Caco-2 (cell line): ENCODE data around the gene BAZ2A. TPM values are rescaled to one million over a fixed set of nuclear protein-coding genes. Genes with fewer than 3 reads are reported as not detected.

Source experiments
- BruUV-seq: library from RNA; stranded (reverse); fragments of 400-500 nt; replicated peaks from 2 replicates; lab custom pipeline; 2021; lab: Mats Ljungman, UMichigan
- CTCF ChIA-PET: fragments of 300-600 bp; sonication (Branson Sonifier 250); formaldehyde crosslinking; loops from one replicate; lab custom pipeline; 2022; ENCODE audit warnings: antibody characterized with exemption; lab: Charles Lee
- POLR2A ChIA-PET: fragments of 300-600 bp; sonication (Branson Sonifier 250); formaldehyde crosslinking; loops from one replicate; lab custom pipeline; 2022; ENCODE audit warnings: antibody characterized with exemption; lab: Charles Lee
- DNase-seq, 2 experiments: peaks; one replicate each; pipeline versions ENCODE4 v3.0.0 to v3.0.0-alpha.2; 2020 to 2022
- H3K27me3 ChIP-seq: replicated peaks from 2 replicates; pipeline ENCODE4 v1.6.0; 2011; ENCODE audit warnings: low read length; ENCODE audit not compliant: control insufficient read depth, insufficient read depth
- H3K36me3 ChIP-seq: 2 replicates; pipeline ENCODE4 v1.5.1; 2011; ENCODE audit warnings: low read length; ENCODE audit not compliant: control insufficient read depth, insufficient read depth
- H3K4me1 ChIP-seq: fragments of 250-450 bp; sonication (Bioruptor Pico); 2 replicates; pipeline ENCODE4 v1.5.1; 2020; ENCODE audit warnings: mild to moderate bottlenecking
- H3K4me3 ChIP-seq: 2 replicates; pipeline ENCODE4 v1.5.1; 2011; ENCODE audit warnings: low read depth, mild to moderate bottlenecking, control low read depth, low read length
- H3K9me3 ChIP-seq: fragments of 250-450 bp; sonication (Bioruptor Pico); 2 replicates; pipeline ENCODE4 v1.5.1; 2020; ENCODE audit warnings: mild to moderate bottlenecking, moderate library complexity
- H3K27ac Mint-ChIP-seq: one replicate; pipeline ENCODE4 v1.8.0; 2022; ENCODE audit warnings: mixed read lengths; ENCODE audit not compliant: unreplicated experiment
- H3K27me3 Mint-ChIP-seq: one replicate; pipeline ENCODE4 v1.8.0; 2022; ENCODE audit warnings: mixed read lengths; ENCODE audit not compliant: insufficient read depth, unreplicated experiment
- H3K36me3 Mint-ChIP-seq: one replicate; pipeline ENCODE4 v1.8.0; 2022; ENCODE audit warnings: mild to moderate bottlenecking, mixed read lengths; ENCODE audit not compliant: insufficient read depth, unreplicated experiment
- H3K4me1 Mint-ChIP-seq: one replicate; pipeline ENCODE4 v1.8.0; 2022; ENCODE audit warnings: low read depth, mixed read lengths; ENCODE audit not compliant: unreplicated experiment
- H3K4me3 Mint-ChIP-seq: one replicate; pipeline ENCODE4 v1.8.0; 2022; ENCODE audit warnings: mild to moderate bottlenecking, moderate library complexity, mixed read lengths; ENCODE audit not compliant: unreplicated experiment
- H3K9me3 Mint-ChIP-seq: one replicate; pipeline ENCODE4 v1.8.0; 2022; ENCODE audit warnings: mixed read lengths; ENCODE audit not compliant: unreplicated experiment
- CTCF ChIP-seq, 2 experiments: fragments of 200-600 bp in 1 of 2; IDR thresholded peaks; 1 replicate in 1 of 2; 2 replicates in 1 of 2; pipeline versions ENCODE4 v1.5.1 to v1.8.0; 2011 to 2022; ENCODE audit warnings: antibody characterized with exemption in 1 of 2, control low read depth in 1 of 2, inconsistent platforms in 1 of 2, low read depth in 1 of 2, low read length in 1 of 2, mild to moderate bottlenecking in 1 of 2, moderate library complexity in 1 of 2; ENCODE audit not compliant: insufficient read depth in 1 of 2, severe bottlenecking in 1 of 2, unreplicated experiment in 1 of 2
- intact Hi-C: fragments of 100-400 bp; cut with micrococcal nuclease; formaldehyde crosslinking; loops from one replicate; pipeline ENCODE4 v1.10.0; 2022; ENCODE audit not compliant: unreplicated experiment
- total RNA-seq: library from RNA; stranded (reverse); gene quantifications from 2 replicates; pipeline ENCODE4 v1.2.3, GENCODE V29; 2022

Gene BAZ2A
- total RNA-seq, 1 experiment from 2014 or later: 104 TPM

- Histone ChIP-seq H3K9me3 (no peaks in the 10 kb centered on the region), H3K4me1 (peaks cover 29% of the 10 kb centered on the region), H3K27me3 (no peaks in the 10 kb centered on the region), H3K4me3 (no peak overlapping the region), H3K36me3 (no peaks in the 10 kb centered on the region)
- DNase-seq: peak; percentile 66 to 74
- CTCF ChIA-PET: no interaction called here
- no peak for TF ChIP-seq CTCF (IDR thresholded peaks at IDR 0.05; ENCODE audit: insufficient read depth in 1 of 2, low read depth in 1 of 2, low read length in 1 of 2, severe bottlenecking in 1 of 2, unreplicated experiment in 1 of 2)
- POLR2A ChIA-PET: no interaction called here
- H3K27ac Mint-ChIP-seq: no peak overlapping the region
- intact Hi-C loops: no loop called here
- peaks cover 17% of the 10 kb centered on the region for H3K4me1 Mint-ChIP-seq
- H3K27me3 Mint-ChIP-seq: no peaks in the 10 kb centered on the region
- BruUV-seq: no TSS peak
- H3K4me3 Mint-ChIP-seq: peak overlapping the region; percentile 31
- H3K36me3 Mint-ChIP-seq: peaks cover 58% of the 10 kb centered on the region
- no peaks in the 10 kb centered on the region for H3K9me3 Mint-ChIP-seq
Measured at GRCh38 chr12:56631790-56632700, 1.9 kb upstream of the BAZ2A start.

DNA sequence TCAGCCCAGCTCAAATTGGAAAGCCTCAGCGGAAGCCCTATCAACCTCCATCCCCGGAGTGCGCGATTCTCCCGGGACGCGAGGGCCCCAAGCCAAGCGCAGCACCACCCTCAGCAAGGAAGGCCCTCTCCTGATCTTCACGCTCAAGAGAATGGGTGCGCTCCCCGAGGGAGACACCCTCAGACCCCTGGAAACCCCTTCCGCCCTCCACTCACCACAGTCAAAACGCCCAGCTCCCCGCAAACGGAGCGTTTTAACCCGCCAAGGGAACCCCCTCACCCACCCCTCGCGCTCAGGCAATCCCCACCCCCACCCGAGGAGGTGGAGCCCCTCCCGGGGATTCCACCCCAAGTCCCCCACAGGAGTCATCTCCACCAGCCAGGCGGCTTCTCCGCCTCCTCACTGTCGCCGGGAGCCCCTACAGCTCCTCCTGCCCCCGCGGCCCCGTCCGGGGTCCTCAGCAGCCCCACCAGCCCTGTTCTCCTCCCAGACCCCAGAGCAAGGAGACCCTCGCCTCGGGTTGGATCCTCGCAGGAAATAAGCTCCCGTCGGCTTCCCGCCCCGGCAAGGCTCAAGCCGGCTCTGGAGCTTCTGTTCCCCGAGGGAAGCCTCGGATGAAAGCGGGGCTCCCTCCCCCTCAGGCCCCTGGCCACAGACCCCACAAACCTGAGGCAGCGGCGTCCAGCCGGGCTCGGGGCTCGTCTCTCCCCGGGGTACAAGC lies 507 bp downstream of the BAZ2A start:
- peaks cover 57% of the 10 kb centered on the region for H3K36me3 Mint-ChIP-seq

More for the DNA sequence above, 507 bp downstream of the BAZ2A start:
- H3K4me1 Mint-ChIP-seq: peaks cover 17% of the 10 kb centered on the region
- Histone ChIP-seq H3K4me1 (peaks cover 29% of the 10 kb centered on the region), H3K27me3 (no peaks in the 10 kb centered on the region), H3K4me3 (peak overlapping the region; percentile 95), H3K36me3 (no peaks in the 10 kb centered on the region; the same call in 1 of the 2 replicates), H3K9me3 (no peaks in the 10 kb centered on the region)
- peak overlapping the region; percentile 78 for H3K4me3 Mint-ChIP-seq
- H3K27me3 Mint-ChIP-seq: no peaks in the 10 kb centered on the region
- no peak for TF ChIP-seq CTCF (IDR thresholded peaks at IDR 0.05; ENCODE audit: insufficient read depth in 1 of 2, low read depth in 1 of 2, low read length in 1 of 2, severe bottlenecking in 1 of 2, unreplicated experiment in 1 of 2)
- intact Hi-C loops: no loop called here
- ChIA-PET CTCF (interaction anchor here (0.7 to 1.2 kb wide), 3 partner anchors 62 to 482 kb away, joined by 3 to 5 read pairs (median 3); partner anchors contain the start of gene STAT6), POLR2A (interaction anchor here (0.6 to 1.0 kb wide), 2 partner anchors 10 to 29 kb away, joined by 4 to 8 read pairs; no protein-coding TSS in a partner anchor)
- BruUV-seq: no TSS peak
- H3K27ac Mint-ChIP-seq: peak overlapping the region; percentile 46
- peak in 1 of 2 experiments; percentile 19 for DNase-seq
- H3K9me3 Mint-ChIP-seq: no peaks in the 10 kb centered on the region
